Stimulated activated memory B cell treated with anti-CD40 and anti-IgM and Interleukin-4, amounts not matched to agents 10 μg/mL and 1 μg/mL and 100 μg/mL, for 72 hours (primary cell): ENCODE results near the gene PTGDR.

Experiments used
- ATAC-seq: fragments of 150-1000 bp; cut with Tn5 transposase; 2 replicates; pipeline ENCODE4 v1.10.0; 2021
- H3K27ac Mint-ChIP-seq: one replicate; pipeline ENCODE4 v1.8.0; 2022; ENCODE audit warnings: mild to moderate bottlenecking, mixed read lengths
- H3K27me3 Mint-ChIP-seq: one replicate; pipeline ENCODE4 v1.8.0; 2022; ENCODE audit warnings: mixed read lengths
- H3K36me3 Mint-ChIP-seq: one replicate; pipeline ENCODE4 v1.8.0; 2022; ENCODE audit warnings: mixed read lengths
- H3K4me1 Mint-ChIP-seq: one replicate; pipeline ENCODE4 v1.8.0; 2022; ENCODE audit warnings: mixed read lengths
- H3K4me3 Mint-ChIP-seq: one replicate; pipeline ENCODE4 v1.8.0; 2022; ENCODE audit warnings: mild to moderate bottlenecking, moderate library complexity, mixed read lengths
- H3K9me3 Mint-ChIP-seq: one replicate; pipeline ENCODE4 v1.8.0; 2022; ENCODE audit warnings: mixed read lengths

The PTGDR gene

GRCh38 chr14:52277552-52277951, 10.1 kb downstream of the PTGDR start:
- H3K4me1 Mint-ChIP-seq: no peaks in the 10 kb centered on the region
- no peaks in the 10 kb centered on the region for H3K9me3 Mint-ChIP-seq
- no peaks in the 10 kb centered on the region for H3K36me3 Mint-ChIP-seq
- no peak overlapping the region for H3K27ac Mint-ChIP-seq
- no peak for ATAC-seq
- H3K27me3 Mint-ChIP-seq: peaks cover 24% of the 10 kb centered on the region
- no peak overlapping the region for H3K4me3 Mint-ChIP-seq

GRCh38 chr14:52279408-52279807, 11.9 kb downstream of the PTGDR start:
- ATAC-seq: no peak
- H3K9me3 Mint-ChIP-seq: no peaks in the 10 kb centered on the region
- no peaks in the 10 kb centered on the region for H3K36me3 Mint-ChIP-seq
- no peak overlapping the region for H3K4me3 Mint-ChIP-seq
- peaks cover 12% of the 10 kb centered on the region for H3K27me3 Mint-ChIP-seq
- H3K4me1 Mint-ChIP-seq: no peaks in the 10 kb centered on the region
- H3K27ac Mint-ChIP-seq: no peak overlapping the region

GRCh38 chr14:52283099-52283498, 15.6 kb downstream of the PTGDR start:
- Mint-ChIP-seq H3K9me3 (no peaks in the 10 kb centered on the region), H3K27ac (no peak overlapping the region), H3K4me1 (no peaks in the 10 kb centered on the region), H3K4me3 (no peak overlapping the region), H3K36me3 (no peaks in the 10 kb centered on the region), H3K27me3 (peaks cover 14% of the 10 kb centered on the region)
- ATAC-seq: no peak

DNA sequence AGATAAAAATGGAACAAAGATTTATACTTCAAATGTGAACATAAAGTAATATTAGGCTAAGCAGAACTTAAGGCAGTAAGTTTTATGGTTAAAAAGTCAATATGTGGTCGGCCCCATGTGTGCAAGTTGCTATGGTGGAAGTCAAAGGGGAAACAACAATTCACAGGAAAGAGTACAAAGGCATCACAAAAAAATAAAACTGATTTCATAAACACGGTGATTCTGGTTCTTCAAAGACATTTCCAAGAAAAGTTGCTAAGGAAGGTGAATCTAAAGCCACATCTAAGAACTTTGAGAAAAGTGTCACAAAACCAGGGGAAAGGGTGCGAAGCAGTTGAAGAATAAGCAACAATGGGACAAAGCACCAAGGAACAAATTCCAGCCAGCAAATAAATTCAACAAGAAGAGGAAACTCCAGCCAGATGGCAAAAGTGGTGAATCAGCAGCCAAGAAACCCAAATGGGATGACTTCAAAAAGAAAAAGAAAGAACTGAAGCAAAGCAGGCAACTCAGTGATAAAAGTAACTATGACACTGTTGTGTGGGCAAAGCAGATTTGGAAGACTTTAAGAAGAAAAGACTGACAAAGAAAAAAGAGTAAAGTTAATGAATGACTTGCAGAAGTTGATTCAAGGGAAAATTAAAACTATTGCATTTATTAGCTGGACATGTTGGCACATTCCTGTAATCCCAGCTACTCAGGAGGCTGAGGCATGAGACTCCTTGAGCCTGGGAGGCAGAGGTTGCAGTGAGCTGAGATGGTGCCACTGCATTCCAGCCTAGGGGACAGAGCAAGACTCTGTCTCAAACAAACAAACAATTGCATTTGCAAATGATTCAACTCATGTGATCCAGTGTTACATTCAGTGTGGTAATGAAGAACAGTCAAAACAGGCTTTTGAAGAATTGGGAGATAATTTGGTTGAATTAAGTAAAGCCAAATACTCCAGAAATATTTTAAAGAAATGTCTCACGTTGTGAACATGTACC, 19.5 kb downstream of the PTGDR start:
- no peak overlapping the region for H3K4me3 Mint-ChIP-seq

DNA sequence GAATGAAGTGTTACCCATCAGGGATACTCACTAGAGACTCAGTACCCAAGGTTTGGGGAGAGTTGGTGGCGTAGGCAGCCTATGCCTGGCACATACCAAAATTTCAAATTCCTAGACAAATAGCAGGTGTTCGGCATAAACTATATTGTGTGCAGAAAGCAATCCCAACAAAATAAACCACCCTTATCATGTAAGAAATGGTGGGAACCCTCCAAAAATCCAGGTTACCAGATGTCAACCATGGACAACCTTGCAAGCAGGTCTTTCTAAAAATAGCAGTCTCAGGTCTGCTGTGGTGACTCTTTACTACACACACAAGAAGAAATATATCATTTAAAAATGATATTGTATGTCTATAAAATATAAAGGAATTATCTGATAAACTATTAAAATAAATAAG, 28.9 kb downstream of the PTGDR start:
- Mint-ChIP-seq H3K27me3 (no peaks in the 10 kb centered on the region), H3K9me3 (no peaks in the 10 kb centered on the region), H3K36me3 (no peaks in the 10 kb centered on the region), H3K4me3 (no peak overlapping the region), H3K27ac (no peak overlapping the region), H3K4me1 (no peaks in the 10 kb centered on the region)
- ATAC-seq: no peak

More for the DNA sequence above, 19.5 kb downstream of the PTGDR start:
- H3K27ac Mint-ChIP-seq: no peak overlapping the region
- no peaks in the 10 kb centered on the region for H3K9me3 Mint-ChIP-seq
- no peaks in the 10 kb centered on the region for H3K36me3 Mint-ChIP-seq
- peaks cover 21% of the 10 kb centered on the region for H3K27me3 Mint-ChIP-seq
- no peak for ATAC-seq
- no peaks in the 10 kb centered on the region for H3K4me1 Mint-ChIP-seq

DNA sequence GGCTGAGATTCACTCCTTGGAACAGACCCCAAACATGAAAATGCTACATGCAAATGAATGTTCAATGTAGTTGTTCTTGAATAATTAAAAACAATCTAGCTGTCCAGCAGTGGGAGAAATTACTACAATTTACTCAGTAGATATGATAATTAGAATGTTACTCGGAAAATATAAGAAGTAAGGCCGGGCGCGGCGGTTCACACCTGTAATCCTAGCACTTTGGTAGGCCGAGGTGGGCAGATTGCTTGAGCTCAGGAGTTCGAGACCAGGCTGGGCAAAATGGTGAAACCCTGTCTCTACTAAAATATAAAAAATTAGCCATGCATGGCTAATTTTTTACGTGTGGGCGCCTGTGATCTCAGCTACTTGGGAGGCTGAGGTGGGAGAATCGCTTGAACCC, 31.3 kb downstream of the PTGDR start:
- no peaks in the 10 kb centered on the region for H3K4me1 Mint-ChIP-seq
- peaks cover 7% of the 10 kb centered on the region for H3K27me3 Mint-ChIP-seq
- no peak overlapping the region for H3K27ac Mint-ChIP-seq
- no peak overlapping the region for H3K4me3 Mint-ChIP-seq
- no peak for ATAC-seq
- no peaks in the 10 kb centered on the region for H3K9me3 Mint-ChIP-seq
- H3K36me3 Mint-ChIP-seq: no peaks in the 10 kb centered on the region

GRCh38 chr14:52299692-52300278, 32.3 kb downstream of the PTGDR start:
- Mint-ChIP-seq H3K4me3 (no peak overlapping the region), H3K36me3 (no peaks in the 10 kb centered on the region), H3K27ac (no peak overlapping the region), H3K4me1 (no peaks in the 10 kb centered on the region), H3K9me3 (no peaks in the 10 kb centered on the region), H3K27me3 (peaks cover 17% of the 10 kb centered on the region)
- no peak for ATAC-seq

DNA sequence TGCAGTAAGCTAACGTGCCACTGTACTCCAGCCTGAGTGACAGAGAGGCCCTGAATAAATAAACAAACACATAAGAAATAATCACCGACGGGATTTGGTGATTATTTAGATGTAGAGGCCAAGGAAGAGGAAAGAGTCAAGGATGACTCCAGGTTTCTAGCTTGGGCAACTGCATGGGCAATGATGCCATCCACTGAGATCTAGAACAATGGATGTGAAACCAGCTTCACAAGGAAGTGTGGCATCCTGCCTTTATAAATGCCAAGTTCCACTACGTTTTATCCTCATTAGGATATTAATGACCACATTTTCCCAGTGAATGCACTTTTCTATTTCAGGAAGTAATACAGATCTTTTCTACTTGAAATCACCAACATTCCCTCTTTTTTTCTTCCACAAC, 35.7 kb downstream of the PTGDR start:
- Mint-ChIP-seq H3K36me3 (no peaks in the 10 kb centered on the region), H3K27ac (no peak overlapping the region), H3K27me3 (peaks cover 18% of the 10 kb centered on the region), H3K9me3 (no peaks in the 10 kb centered on the region), H3K4me3 (no peak overlapping the region), H3K4me1 (no peaks in the 10 kb centered on the region)
- ATAC-seq: no peak

- no peak for ATAC-seq
- Mint-ChIP-seq H3K36me3 (no peaks in the 10 kb centered on the region), H3K27ac (no peak overlapping the region), H3K4me3 (no peak overlapping the region), H3K27me3 (peaks cover 18% of the 10 kb centered on the region), H3K9me3 (no peaks in the 10 kb centered on the region), H3K4me1 (no peaks in the 10 kb centered on the region)
Observed at GRCh38 chr14:52304248-52304904, 36.9 kb downstream of the PTGDR start.

DNA sequence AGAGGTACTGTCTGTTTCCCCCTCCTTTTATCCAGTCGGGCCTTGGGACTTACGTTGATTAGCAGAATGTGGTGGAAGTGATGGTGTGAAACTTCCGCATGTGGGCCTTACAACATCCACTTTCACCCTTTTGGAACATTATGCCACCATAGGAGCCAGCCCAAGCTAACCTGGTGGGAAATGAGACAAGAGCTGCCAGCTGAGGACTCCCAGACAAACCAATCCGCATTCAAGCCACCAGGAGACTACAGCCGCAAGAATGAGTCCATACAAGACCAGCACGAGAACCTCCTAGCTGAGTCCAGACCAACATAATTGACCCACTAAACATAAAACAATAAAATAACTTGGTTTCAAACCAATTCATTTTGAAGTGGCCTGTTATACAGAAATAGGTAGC, 37.5 kb downstream of the PTGDR start:
- Mint-ChIP-seq H3K4me1 (no peaks in the 10 kb centered on the region), H3K27me3 (peaks cover 18% of the 10 kb centered on the region), H3K27ac (no peak overlapping the region), H3K9me3 (no peaks in the 10 kb centered on the region), H3K4me3 (no peak overlapping the region), H3K36me3 (no peaks in the 10 kb centered on the region)
- ATAC-seq: no peak

- Mint-ChIP-seq H3K4me3 (no peak overlapping the region), H3K4me1 (peaks cover 14% of the 10 kb centered on the region), H3K27ac (no peak overlapping the region)
Observed at GRCh38 chr14:52307376-52307775, 39.9 kb downstream of the PTGDR start.

DNA sequence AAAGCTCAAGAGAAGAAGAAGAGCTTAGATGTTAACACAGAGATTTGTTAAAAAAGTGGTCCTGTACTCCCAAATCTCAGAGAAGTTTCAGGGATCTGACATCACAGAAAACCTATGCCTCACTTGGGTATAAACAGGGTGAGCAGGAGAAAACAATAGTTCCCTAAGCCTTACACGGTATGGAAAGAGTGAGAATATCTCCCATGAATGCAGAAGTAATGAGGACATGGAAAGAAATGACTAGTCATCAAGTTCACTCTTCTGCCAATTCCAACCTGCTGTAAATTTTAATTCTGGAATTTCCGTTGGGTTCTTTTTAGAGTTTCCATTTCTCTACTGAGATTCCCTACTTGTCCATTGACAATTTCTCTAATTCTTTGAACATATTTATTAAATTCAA, 40.4 kb downstream of the PTGDR start:
- H3K36me3 Mint-ChIP-seq: no peaks in the 10 kb centered on the region
- H3K9me3 Mint-ChIP-seq: peaks cover 3% of the 10 kb centered on the region
- H3K27me3 Mint-ChIP-seq: peaks cover 18% of the 10 kb centered on the region
- no peak overlapping the region for H3K4me3 Mint-ChIP-seq
- ATAC-seq: no peak
- H3K27ac Mint-ChIP-seq: no peak overlapping the region
- peaks cover 16% of the 10 kb centered on the region for H3K4me1 Mint-ChIP-seq

More at GRCh38 chr14:52307376-52307775, 39.9 kb downstream of the PTGDR start:
- peaks cover 3% of the 10 kb centered on the region for H3K9me3 Mint-ChIP-seq
- H3K27me3 Mint-ChIP-seq: peaks cover 18% of the 10 kb centered on the region
- no peaks in the 10 kb centered on the region for H3K36me3 Mint-ChIP-seq
- ATAC-seq: no peak

- H3K36me3 Mint-ChIP-seq: no peaks in the 10 kb centered on the region
- no peak overlapping the region for H3K27ac Mint-ChIP-seq
Observed at GRCh38 chr14:52310541-52310940, 43.0 kb downstream of the PTGDR start.

DNA sequence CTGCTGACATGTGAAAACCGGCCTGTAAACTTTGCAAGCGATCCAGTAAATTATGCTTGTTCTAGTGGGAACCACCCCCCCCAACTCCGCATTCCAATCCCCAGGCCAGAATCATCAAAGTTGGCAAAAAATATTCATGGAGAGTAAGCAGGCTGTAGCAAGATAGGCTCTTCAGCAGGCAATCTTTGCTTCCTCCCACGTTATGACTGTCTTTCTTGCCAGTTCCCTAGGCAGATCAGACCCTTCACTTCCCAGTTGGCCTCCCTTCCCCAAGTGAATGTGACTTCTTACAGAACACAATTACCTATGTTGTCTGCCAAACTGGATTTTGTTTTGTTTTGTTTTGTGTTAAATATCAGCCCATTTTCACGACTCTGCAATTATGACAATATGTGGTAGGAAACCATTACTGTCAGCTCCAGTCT, 45.4 kb downstream of the PTGDR start:
- no peak for ATAC-seq
- Mint-ChIP-seq H3K27ac (no peak overlapping the region), H3K9me3 (peaks cover 3% of the 10 kb centered on the region), H3K36me3 (no peaks in the 10 kb centered on the region), H3K27me3 (peaks cover 47% of the 10 kb centered on the region), H3K4me3 (no peak overlapping the region), H3K4me1 (peaks cover 40% of the 10 kb centered on the region)

More at GRCh38 chr14:52310541-52310940, 43.0 kb downstream of the PTGDR start:
- peaks cover 3% of the 10 kb centered on the region for H3K9me3 Mint-ChIP-seq
- no peak for ATAC-seq
- H3K4me3 Mint-ChIP-seq: no peak overlapping the region
- peaks cover 23% of the 10 kb centered on the region for H3K27me3 Mint-ChIP-seq
- H3K4me1 Mint-ChIP-seq: peaks cover 37% of the 10 kb centered on the region

DNA sequence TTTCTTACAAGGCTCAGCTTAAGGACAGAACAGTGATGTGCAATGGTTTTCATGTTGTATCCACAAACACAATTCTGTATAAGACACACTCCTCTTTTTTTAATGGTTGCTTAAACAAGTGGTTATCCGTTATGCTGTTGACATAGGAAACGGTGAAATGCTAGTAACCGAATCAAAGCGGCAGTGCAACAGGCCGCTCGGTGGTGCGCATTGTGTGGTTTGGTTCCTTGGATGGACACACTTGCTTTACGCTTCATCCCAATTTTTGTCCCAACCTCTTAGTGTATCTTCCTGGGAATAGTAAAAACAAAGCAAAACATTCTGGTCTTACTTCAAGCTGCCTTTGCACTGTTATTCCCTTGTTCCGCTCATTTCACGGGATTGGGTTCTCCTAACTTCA, 46.0 kb downstream of the PTGDR start:
- Mint-ChIP-seq H3K27ac (no peak overlapping the region), H3K27me3 (peaks cover 49% of the 10 kb centered on the region), H3K4me3 (peak overlapping the region; percentile 83), H3K4me1 (peaks cover 40% of the 10 kb centered on the region), H3K36me3 (no peaks in the 10 kb centered on the region), H3K9me3 (peaks cover 3% of the 10 kb centered on the region)
- no peak for ATAC-seq
